Inferior parietal cortex (tissue), 1 donor: ENCODE data around the gene TNFRSF6B.

Source experiments
- DNase-seq: peaks from one replicate; pipeline ENCODE4 v3.0.0-alpha.2; 2016; ENCODE audit errors: extremely low spot score

The TNFRSF6B gene

GRCh38 chr20:63686094-63686491 is 10.4 kb upstream of the TNFRSF6B start:
- DNase-seq = no peak

DNA sequence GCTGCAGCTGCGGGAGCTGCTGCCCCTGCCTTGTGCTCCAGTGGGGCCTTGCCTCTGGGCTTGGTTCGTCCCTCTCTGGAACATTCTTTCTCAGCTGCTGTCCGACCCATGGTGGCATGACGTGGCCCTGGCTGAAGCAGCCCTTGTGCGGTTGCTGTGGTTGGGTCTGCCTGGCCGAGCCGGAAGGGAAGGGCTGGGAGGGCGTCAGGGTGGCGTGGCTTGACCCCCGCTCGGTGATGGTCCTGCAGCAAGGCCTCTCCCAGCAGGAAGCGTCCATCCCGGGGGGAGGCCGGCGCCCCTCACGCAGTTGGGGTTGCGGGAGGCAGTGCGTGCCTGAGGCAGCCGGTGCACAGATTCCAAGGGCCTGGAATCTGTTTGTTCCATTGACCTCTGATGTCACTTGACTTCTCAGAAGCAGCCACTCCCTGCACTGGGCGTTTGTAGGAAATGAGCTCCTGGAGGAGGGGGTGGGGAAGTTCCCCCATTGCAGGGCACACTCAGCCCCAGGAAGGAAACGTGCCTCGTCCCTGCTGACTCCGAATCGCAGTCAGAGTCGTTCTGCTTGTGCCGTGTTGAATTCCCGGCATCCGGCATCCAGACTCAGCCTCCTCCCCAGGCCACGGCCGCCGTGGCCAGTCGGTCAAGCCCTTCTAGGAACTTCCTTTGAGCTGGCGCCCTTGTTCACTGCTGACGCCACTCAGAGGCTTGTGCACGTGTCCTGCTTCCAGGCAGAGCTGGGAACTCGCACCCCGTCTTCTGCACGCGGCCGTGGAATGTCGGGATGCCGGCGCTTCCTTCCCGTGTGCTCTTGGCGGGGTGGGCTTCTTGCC is 9.7 kb upstream of the TNFRSF6B start:
- DNase-seq = no peak

DNA sequence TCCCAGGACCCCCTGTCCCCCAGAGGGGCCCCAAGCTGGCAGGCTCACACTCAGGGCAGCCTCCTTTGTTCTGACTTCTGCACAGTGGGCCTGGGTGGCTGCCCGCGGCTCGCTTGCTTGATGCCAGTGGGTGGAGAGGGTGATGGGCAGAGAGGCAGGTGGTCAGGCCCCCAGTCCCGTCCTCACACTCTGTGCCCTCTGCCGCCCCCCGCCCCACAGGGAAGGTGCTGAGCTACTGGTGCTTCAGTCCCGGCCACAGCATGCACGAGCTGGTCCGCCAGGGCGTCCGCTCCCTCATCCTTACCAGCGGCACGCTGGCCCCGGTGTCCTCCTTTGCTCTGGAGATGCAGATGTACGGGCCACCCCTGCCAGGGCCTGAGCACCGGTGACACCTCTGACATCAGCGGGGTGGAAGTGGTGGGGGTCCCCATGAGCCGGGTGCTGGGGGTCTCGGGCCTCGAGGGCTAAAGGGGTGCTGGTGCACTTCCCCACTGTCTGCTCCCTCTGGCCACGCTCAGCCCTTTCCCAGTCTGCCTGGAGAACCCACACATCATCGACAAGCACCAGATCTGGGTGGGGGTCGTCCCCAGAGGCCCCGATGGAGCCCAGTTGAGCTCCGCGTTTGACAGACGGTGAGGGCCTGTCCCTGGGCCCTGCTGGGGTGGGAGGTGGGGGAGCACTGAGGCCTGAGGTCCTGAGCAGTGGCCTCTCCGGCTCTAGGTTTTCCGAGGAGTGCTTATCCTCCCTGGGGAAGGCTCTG is 8.9 kb upstream of the TNFRSF6B start:
- no peak for DNase-seq

- no peak for DNase-seq
These were observed 8.0 kb upstream of the TNFRSF6B start for GRCh38 chr20:63688228-63689045.

GRCh38 chr20:63689046-63690002 is 7.1 kb upstream of the TNFRSF6B start:
- DNase-seq = no peak

DNA sequence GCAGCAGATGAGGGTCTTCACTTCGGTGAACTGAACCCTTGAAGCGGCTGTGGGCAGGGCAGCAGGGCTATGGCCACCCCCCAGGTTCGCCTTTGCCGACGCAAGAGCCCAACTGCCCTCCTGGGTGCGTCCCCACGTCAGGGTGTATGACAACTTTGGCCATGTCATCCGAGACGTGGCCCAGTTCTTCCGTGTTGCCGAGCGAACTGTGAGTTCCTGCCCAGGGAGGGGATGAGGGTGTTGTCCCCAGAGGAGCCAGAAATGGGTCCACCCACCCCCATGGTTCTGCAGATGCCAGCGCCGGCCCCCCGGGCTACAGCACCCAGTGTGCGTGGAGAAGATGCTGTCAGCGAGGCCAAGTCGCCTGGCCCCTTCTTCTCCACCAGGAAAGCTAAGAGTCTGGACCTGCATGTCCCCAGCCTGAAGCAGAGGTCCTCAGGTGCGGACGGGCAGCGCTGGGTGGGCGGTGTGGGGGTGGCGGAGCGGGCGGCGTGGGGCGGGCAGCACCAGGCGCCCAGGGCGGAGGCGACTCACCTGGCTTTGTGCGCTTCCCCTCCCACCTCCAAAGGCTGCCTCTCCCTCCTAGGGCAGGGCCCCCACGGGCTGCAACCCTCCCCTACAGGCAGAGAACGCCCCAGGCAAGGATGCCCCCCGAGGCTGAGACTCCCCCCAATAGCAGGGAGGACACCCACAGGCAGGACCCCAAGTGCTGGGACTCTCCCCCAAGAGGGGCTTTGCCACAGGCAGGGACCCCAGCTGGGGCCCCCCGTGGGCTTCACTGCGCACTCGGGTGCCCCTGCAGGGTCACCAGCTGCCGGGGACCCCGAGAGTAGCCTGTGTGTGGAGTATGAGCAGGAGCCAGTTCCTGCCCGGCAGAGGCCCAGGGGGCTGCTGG is 6.2 kb upstream of the TNFRSF6B start:
- DNase-seq = no peak

- DNase-seq = no peak
These were observed 5.3 kb upstream of the TNFRSF6B start for GRCh38 chr20:63690898-63691710.

GRCh38 chr20:63691711-63692435 is 4.6 kb upstream of the TNFRSF6B start:
- no peak for DNase-seq

DNA sequence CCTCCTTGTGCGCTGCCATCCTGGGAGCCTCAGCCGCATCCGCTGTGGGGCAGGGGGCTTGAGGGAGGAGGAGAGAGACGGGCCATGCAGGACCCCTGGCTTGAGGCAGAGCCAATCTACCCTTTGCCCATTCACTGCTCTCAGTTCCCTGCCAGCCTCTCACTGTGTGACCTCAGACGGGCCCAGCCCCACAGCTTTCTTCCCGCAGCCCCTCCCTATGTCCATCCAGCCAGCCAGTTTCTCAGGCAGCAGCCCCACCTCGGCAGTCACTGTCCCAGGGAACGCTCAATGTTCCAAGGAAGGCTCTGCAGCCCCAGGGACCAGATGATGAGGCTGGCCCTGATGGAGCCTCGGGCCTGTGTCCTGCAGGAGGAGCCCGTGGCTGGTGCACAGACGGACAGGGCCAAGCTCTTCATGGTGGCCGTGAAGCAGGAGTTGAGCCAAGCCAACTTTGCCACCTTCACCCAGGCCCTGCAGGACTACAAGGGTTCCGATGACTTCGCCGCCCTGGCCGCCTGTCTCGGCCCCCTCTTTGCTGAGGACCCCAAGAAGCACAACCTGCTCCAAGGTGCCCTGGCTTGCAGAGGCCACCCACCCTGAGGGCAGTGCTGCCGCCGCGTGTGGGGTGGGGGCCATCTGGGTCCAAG is 3.9 kb upstream of the TNFRSF6B start:
- no peak for DNase-seq

DNA sequence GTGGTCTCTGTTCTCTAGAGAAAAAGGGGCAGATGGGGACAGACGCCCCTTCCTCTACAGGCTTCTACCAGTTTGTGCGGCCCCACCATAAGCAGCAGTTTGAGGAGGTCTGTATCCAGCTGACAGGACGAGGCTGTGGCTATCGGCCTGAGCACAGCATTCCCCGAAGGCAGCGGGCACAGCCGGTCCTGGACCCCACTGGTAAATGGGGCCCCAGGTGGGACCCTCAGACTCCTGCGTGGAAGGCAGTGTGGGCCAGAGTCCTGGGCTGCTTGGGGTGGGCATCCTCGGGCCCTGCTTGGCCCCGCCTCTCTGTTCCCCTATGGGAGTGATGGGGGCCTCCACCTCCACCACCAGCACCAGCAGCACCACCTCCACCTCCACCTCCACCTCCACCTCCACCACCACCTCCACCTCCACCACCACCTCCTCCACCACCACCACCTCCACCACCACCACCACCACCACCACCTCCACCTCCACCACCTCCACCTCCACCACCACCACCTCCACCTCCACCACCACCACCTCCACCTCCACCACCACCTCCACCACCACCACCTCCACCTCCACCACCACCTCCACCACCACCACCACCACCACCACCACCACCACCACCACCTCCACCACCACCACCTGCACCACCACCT is 3.2 kb upstream of the TNFRSF6B start:
- DNase-seq = no peak

DNA sequence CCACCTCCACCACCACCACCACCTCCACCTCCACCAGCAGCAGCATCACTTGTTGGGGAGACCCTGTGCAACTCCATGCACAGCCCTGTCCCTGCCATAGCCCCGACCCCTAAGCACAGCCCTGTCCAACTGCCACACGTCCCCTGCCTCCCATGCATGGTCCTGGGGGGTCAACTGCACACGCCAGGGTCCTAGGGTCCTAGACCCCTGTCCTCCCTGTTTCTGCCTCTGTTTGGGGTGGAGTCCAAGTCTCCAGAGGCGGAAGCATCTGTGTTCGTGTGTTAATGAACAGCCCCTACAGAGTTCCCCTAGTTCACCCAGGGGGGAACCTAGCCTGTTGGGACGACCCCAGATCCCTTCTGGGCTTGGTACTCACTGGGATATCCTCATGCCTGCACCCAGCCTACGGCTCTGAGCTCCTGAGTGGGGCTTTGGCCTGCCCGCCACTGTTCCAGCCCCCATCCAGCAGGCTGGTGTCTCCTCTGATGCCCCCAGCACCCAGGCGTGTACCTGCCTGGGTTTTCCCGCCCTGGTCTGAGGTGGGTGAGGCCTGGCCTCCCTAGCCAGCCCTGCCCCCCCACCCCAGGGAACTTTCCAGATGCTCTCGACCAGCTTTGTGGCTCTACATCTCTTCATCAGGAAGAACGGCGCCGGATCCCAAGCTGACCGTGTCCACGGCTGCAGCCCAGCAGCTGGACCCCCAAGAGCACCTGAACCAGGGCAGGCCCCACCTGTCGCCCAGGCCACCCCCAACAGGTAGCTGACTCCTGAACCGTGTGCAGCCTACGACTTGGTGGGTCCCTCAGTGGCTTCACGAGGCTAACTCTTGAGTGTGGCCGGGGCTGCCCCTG is 2.5 kb upstream of the TNFRSF6B start:
- no peak for DNase-seq

GRCh38 chr20:63694584-63695423 is 1.6 kb upstream of the TNFRSF6B start:
- DNase-seq = no peak

GRCh38 chr20:63695424-63696305 is 787 bp upstream of the TNFRSF6B start:
- no peak for DNase-seq

GRCh38 chr20:63696306-63696627 is 185 bp upstream of the TNFRSF6B start:
- DNase-seq = no peak
